ENCODE measurements around the gene KLHL29. TPM values are rescaled to one million over a fixed set of nuclear protein-coding genes. Genes with fewer than 3 reads are reported as not detected.

Gene KLHL29
- total and polyA plus RNA-seq, 8 donors = 1.8 to 10.5 (median 2.8) TPM

- Histone ChIP-seq H3K27me3 (peaks cover 0 to 36% of the 10 kb centered on the region in 2 donors), H3K9me3 (no peaks in the 10 kb centered on the region), H3K4me1 (peaks cover 0 to 3% of the 10 kb centered on the region in 2 donors), H3K36me3 (no peaks in the 10 kb centered on the region), H3K4me3 (no peak overlapping the region), H3K27ac (no peak overlapping the region)
- intact Hi-C loops (cut with DNase I) = no loop called here
- ATAC-seq = no peak
- peak in 1 of 4 donors; percentile 26 for DNase-seq
- TF ChIP-seq, protein P1, sequence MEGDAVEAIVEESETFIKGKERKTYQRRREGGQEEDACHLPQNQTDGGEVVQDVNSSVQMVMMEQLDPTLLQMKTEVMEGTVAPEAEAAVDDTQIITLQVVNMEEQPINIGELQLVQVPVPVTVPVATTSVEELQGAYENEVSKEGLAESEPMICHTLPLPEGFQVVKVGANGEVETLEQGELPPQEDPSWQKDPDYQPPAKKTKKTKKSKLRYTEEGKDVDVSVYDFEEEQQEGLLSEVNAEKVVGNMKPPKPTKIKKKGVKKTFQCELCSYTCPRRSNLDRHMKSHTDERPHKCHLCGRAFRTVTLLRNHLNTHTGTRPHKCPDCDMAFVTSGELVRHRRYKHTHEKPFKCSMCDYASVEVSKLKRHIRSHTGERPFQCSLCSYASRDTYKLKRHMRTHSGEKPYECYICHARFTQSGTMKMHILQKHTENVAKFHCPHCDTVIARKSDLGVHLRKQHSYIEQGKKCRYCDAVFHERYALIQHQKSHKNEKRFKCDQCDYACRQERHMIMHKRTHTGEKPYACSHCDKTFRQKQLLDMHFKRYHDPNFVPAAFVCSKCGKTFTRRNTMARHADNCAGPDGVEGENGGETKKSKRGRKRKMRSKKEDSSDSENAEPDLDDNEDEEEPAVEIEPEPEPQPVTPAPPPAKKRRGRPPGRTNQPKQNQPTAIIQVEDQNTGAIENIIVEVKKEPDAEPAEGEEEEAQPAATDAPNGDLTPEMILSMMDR (IDR thresholded peaks at IDR 0.05) = no peak
Measured at GRCh38 chr2:23476786-23477185, 91.8 kb downstream of the KLHL29 start.

- H3K27me3 ChIP-seq = peaks cover 0 to 36% of the 10 kb centered on the region in 2 donors
- H3K36me3 ChIP-seq = no peaks in the 10 kb centered on the region
- no peaks in the 10 kb centered on the region for H3K9me3 ChIP-seq
- no peak overlapping the region for H3K4me3 ChIP-seq
- H3K27ac ChIP-seq = no peak overlapping the region
- TF ChIP-seq, protein P1 (IDR thresholded peaks at IDR 0.05) = no peak
- ATAC-seq (no peak), DNase-seq (peak in 1 of 4 donors; percentile 26)
- H3K4me1 ChIP-seq = peaks cover 0 to 3% of the 10 kb centered on the region in 2 donors
- intact Hi-C loops (cut with DNase I) = no loop called here
Measured at GRCh38 chr2:23477392-23477791, 92.4 kb downstream of the KLHL29 start.

GRCh38 chr2:23478087-23478932, 93.3 kb downstream of the KLHL29 start:
- TF ChIP-seq, protein P1 (IDR thresholded peaks at IDR 0.05) = no peak
- no peak for ATAC-seq

DNA sequence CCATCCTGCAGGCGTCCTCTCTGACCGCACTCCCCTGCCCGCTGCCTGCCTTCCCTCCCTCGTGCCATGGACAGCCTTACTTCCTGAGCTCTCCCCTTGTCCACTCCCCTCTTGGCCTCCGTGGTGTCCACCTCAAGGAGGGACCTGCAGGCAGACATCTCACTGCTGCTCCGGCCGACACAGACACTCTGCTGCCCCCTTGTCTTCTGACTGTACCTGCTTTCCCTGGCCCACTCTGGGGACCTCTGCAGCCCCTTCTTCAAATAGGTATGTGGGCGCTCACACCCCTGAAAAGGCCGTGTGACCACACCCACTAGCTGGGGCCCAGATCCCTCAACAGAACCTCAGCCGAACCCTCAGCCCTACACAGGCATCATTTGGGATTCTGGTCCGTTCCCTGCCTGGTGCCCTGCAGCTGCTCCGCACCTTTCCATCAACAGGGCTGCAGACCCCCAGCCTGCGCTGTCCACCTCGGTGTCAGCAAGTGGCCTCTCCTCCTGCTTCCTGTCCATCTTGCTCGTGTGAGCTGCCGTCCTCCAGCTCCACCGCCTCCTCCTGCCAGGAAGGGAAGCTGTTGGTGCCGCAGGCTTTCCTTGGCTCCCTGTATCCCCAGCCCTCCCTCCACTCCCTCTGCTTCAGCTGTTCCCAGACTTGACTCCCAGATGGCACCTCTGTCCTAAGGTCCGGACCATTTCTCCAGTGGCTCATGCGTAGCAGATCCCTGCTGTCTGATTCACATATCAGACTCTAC, 94.1 kb downstream of the KLHL29 start:
- Histone ChIP-seq H3K4me3 (no peak overlapping the region), H3K36me3 (no peaks in the 10 kb centered on the region), H3K9me3 (no peaks in the 10 kb centered on the region), H3K27me3 (peaks cover 0 to 29% of the 10 kb centered on the region in 2 donors), H3K4me1 (peaks cover 0 to 3% of the 10 kb centered on the region in 2 donors), H3K27ac (no peak overlapping the region)
- TF ChIP-seq, protein P1 (IDR thresholded peaks at IDR 0.05) = no peak
- ATAC-seq = no peak
- peak in 1 of 4 donors; percentile 19 for DNase-seq
- intact Hi-C loops (cut with DNase I) = no loop called here

More at GRCh38 chr2:23478087-23478932, 93.3 kb downstream of the KLHL29 start:
- no peaks in the 10 kb centered on the region for H3K36me3 ChIP-seq
- H3K27ac ChIP-seq = no peak overlapping the region
- H3K27me3 ChIP-seq = peaks cover 0 to 32% of the 10 kb centered on the region in 2 donors
- no peak overlapping the region for H3K4me3 ChIP-seq
- intact Hi-C loops (cut with DNase I) = no loop called here
- no peaks in the 10 kb centered on the region for H3K9me3 ChIP-seq
- peak in 1 of 4 donors; percentile 13 for DNase-seq
- peaks cover 0 to 3% of the 10 kb centered on the region in 2 donors for H3K4me1 ChIP-seq
